NOMO-1 treated with DMSO at 0.1 percent for 48 hours (cell line): ENCODE data around the gene L3MBTL2.

ENCODE experiments used
- DNase-seq: peaks from one replicate; lab custom pipeline; 2025; ENCODE audit not compliant: unreplicated experiment; lab: John Stamatoyannopoulos, UW

L3MBTL2 gene

GRCh38 chr22:41206719-41207118 is 1.6 kb downstream of the L3MBTL2 start:
- DNase-seq = no peak

GRCh38 chr22:41215409-41215808 is 10.3 kb downstream of the L3MBTL2 start:
- DNase-seq = no peak

- no peak for DNase-seq
These were observed 10.8 kb downstream of the L3MBTL2 start for GRCh38 chr22:41215926-41216325.

GRCh38 chr22:41216984-41217383 is 11.9 kb downstream of the L3MBTL2 start:
- no peak for DNase-seq

GRCh38 chr22:41217553-41218157 is 12.5 kb downstream of the L3MBTL2 start:
- peak; percentile 95 for DNase-seq

- DNase-seq = no peak
These were observed 17.9 kb downstream of the L3MBTL2 start for GRCh38 chr22:41222846-41223507.

- no peak for DNase-seq
These were observed 18.4 kb downstream of the L3MBTL2 start for GRCh38 chr22:41223535-41223934.

GRCh38 chr22:41226723-41227655 is 21.9 kb downstream of the L3MBTL2 start:
- DNase-seq = no peak

- no peak for DNase-seq
These were observed 24.1 kb downstream of the L3MBTL2 start for GRCh38 chr22:41229215-41229614.

GRCh38 chr22:41229730-41230400 is 24.8 kb downstream of the L3MBTL2 start:
- DNase-seq = no peak

GRCh38 chr22:41230401-41230785 is 25.3 kb downstream of the L3MBTL2 start:
- DNase-seq = no peak

- no peak for DNase-seq
These were observed 26.3 kb downstream of the L3MBTL2 start for GRCh38 chr22:41231369-41231768.

- no peak for DNase-seq
These were observed 29.9 kb downstream of the L3MBTL2 start for GRCh38 chr22:41234815-41235695.

- DNase-seq = no peak
These were observed 32.1 kb downstream of the L3MBTL2 start for GRCh38 chr22:41237036-41237706.

- peak; percentile 75 for DNase-seq
These were observed 32.8 kb downstream of the L3MBTL2 start for GRCh38 chr22:41237707-41238569.

- DNase-seq = no peak
These were observed 33.7 kb downstream of the L3MBTL2 start for GRCh38 chr22:41238570-41239442.

- no peak for DNase-seq
These were observed 34.5 kb downstream of the L3MBTL2 start for GRCh38 chr22:41239443-41240128.
